ENCODE measurements around the gene ASIC4. TPM values are rescaled to one million over a fixed set of nuclear protein-coding genes. Genes with fewer than 3 reads are reported as not detected.

ASIC4 gene
- total and polyA plus RNA-seq, 9 of the 15 experiments (the other 6 are each of a cell fraction or from before 2014, with no cell fraction given), result 0.07 to 19.2 (median 4.8) TPM

- TF ChIP-seq YY1 (IDR thresholded peaks at IDR 0.05; ENCODE audit: borderline replicate concordance in 1 of 3, control insufficient read depth in 1 of 3, extremely low read depth in 1 of 3, insufficient read depth in 3 of 3, insufficient read length in 1 of 3, insufficient replicate concordance in 2 of 3, low read depth in 1 of 3, low read length in 2 of 3) (no peak), NFXL1 (CRISPR knock-in tag; IDR thresholded peaks at IDR 0.05) (no peak), FOS (IDR thresholded peaks at IDR 0.05; ENCODE audit: extremely low read depth, insufficient read length) (no peak), NR3C1 (CRISPR knock-in tag; IDR thresholded peaks at IDR 0.05) (no peak), SREBF1 (IDR thresholded peaks at IDR 0.05; ENCODE audit: borderline replicate concordance, low read depth, low read length) (no peak), MCM5 (IDR thresholded peaks at IDR 0.05; ENCODE audit: low read depth) (no peak), TAL1 (IDR thresholded peaks at IDR 0.05) (no peak), PHTF2 (CRISPR knock-in tag; IDR thresholded peaks at IDR 0.05) (no peak), E2F5 (CRISPR knock-in tag; IDR thresholded peaks at IDR 0.05) (no peak), SRSF3 (IDR thresholded peaks at IDR 0.05; ENCODE audit: insufficient read depth, low read length) (no peak), RNF2 (IDR thresholded peaks at IDR 0.05) (0 out of 2 replicates have a peak, but pooled peaks have one; percentile 44), SNIP1 (IDR thresholded peaks at IDR 0.05; ENCODE audit: low read depth) (no peak; the same call in 1 of the 2 replicates), GABPA (tag; conservative IDR thresholded peaks at IDR 0.05; ENCODE audit: low read depth) (peak; percentile 40; the same call in 1 of the 2 replicates), E4F1 (CRISPR knock-in tag; IDR thresholded peaks at IDR 0.05; ENCODE audit: borderline replicate concordance) (no peak), ZNF717 (CRISPR knock-in tag; IDR thresholded peaks at IDR 0.05) (no peak), AFF4 (CRISPR knock-in tag; IDR thresholded peaks at IDR 0.05) (peak; percentile 52), FOXA3 (CRISPR knock-in tag; conservative IDR thresholded peaks at IDR 0.05 in 1 of 2, IDR thresholded peaks at IDR 0.05 in 1 of 2) (no peak), HMBOX1 (IDR thresholded peaks at IDR 0.05) (no peak; the same call in 1 of the 2 replicates), NCOA6 (IDR thresholded peaks at IDR 0.05) (0 out of 2 replicates have a peak, but pooled peaks have one; percentile 56)
Observed at GRCh38 chr2:219498280-219499057, 15.8 kb upstream of the ASIC4 start, which contains the start of gene GMPPA (continued).

Measured in K562 (cell line).